ENCODE data around the gene MLXIP.

MLXIP gene

DNA sequence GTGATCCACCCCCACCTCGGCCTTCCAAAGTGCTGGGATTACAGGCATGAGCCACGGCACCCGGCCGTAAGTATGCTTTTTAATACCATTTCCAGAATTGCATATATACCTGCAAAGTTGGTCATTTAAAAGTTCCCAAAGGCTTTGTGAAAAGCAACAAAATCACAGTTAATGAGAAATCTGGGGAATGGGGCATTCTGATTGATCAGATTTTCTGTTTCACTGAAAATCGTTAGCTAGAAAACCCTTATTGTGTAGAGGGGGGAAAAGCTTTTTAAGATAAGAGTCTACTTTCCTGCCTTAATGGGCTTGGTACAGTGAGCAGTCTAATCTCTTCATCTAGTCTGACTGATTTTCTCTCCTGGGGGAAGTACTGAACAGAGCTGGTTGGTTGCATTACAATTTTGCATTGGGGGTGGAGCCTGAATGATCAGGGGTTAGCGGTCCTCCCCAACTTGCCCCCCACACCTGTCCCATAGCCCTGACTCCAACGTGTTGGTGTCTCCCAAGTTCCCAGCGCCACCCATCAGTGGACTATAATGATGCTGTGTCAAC, 71.6 kb downstream of the MLXIP start (continued):
- TF ChIP-seq, protein P1, sequence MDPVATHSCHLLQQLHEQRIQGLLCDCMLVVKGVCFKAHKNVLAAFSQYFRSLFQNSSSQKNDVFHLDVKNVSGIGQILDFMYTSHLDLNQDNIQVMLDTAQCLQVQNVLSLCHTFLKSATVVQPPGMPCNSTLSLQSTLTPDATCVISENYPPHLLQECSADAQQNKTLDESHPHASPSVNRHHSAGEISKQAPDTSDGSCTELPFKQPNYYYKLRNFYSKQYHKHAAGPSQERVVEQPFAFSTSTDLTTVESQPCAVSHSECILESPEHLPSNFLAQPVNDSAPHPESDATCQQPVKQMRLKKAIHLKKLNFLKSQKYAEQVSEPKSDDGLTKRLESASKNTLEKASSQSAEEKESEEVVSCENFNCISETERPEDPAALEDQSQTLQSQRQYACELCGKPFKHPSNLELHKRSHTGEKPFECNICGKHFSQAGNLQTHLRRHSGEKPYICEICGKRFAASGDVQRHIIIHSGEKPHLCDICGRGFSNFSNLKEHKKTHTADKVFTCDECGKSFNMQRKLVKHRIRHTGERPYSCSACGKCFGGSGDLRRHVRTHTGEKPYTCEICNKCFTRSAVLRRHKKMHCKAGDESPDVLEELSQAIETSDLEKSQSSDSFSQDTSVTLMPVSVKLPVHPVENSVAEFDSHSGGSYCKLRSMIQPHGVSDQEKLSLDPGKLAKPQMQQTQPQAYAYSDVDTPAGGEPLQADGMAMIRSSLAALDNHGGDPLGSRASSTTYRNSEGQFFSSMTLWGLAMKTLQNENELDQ (tag by site-specific recombination; IDR thresholded peaks at IDR 0.05; ENCODE audit: low read depth): no peak
- TF ChIP-seq, protein P2, sequence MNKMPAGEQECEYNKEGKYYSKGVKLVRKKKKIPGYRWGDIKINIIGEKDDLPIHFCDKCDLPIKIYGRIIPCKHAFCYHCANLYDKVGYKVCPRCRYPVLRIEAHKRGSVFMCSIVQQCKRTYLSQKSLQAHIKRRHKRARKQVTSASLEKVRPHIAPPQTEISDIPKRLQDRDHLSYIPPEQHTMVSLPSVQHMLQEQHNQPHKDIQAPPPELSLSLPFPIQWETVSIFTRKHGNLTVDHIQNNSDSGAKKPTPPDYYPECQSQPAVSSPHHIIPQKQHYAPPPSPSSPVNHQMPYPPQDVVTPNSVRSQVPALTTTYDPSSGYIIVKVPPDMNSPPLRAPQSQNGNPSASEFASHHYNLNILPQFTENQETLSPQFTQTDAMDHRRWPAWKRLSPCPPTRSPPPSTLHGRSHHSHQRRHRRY (tag by site-specific recombination; IDR thresholded peaks at IDR 0.05): no peak
- TF ChIP-seq BCL11A (tag by site-specific recombination; IDR thresholded peaks at IDR 0.05; ENCODE audit: low read depth) (no peak), ZNF239 (tag by site-specific recombination; IDR thresholded peaks at IDR 0.05) (no peak), ZNF776 (tag by site-specific recombination; IDR thresholded peaks at IDR 0.05; ENCODE audit: borderline replicate concordance) (no peak), ZNF169 (tag by site-specific recombination; IDR thresholded peaks at IDR 0.05) (no peak), TCF7L2 (IDR thresholded peaks at IDR 0.05; ENCODE audit: borderline replicate concordance, low read depth, low read length) (no peak)
- TF ChIP-seq, protein P3, sequence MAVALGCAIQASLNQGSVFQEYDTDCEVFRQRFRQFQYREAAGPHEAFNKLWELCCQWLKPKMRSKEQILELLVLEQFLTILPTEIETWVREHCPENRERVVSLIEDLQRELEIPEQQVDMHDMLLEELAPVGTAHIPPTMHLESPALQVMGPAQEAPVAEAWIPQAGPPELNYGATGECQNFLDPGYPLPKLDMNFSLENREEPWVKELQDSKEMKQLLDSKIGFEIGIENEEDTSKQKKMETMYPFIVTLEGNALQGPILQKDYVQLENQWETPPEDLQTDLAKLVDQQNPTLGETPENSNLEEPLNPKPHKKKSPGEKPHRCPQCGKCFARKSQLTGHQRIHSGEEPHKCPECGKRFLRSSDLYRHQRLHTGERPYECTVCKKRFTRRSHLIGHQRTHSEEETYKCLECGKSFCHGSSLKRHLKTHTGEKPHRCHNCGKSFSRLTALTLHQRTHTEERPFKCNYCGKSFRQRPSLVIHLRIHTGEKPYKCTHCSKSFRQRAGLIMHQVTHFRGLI (tag by site-specific recombination; IDR thresholded peaks at IDR 0.05): no peak
- TF ChIP-seq, protein P4, sequence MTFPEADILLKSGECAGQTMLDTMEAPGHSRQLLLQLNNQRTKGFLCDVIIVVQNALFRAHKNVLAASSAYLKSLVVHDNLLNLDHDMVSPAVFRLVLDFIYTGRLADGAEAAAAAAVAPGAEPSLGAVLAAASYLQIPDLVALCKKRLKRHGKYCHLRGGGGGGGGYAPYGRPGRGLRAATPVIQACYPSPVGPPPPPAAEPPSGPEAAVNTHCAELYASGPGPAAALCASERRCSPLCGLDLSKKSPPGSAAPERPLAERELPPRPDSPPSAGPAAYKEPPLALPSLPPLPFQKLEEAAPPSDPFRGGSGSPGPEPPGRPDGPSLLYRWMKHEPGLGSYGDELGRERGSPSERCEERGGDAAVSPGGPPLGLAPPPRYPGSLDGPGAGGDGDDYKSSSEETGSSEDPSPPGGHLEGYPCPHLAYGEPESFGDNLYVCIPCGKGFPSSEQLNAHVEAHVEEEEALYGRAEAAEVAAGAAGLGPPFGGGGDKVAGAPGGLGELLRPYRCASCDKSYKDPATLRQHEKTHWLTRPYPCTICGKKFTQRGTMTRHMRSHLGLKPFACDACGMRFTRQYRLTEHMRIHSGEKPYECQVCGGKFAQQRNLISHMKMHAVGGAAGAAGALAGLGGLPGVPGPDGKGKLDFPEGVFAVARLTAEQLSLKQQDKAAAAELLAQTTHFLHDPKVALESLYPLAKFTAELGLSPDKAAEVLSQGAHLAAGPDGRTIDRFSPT (tag by site-specific recombination; IDR thresholded peaks at IDR 0.05): no peak

DNA sequence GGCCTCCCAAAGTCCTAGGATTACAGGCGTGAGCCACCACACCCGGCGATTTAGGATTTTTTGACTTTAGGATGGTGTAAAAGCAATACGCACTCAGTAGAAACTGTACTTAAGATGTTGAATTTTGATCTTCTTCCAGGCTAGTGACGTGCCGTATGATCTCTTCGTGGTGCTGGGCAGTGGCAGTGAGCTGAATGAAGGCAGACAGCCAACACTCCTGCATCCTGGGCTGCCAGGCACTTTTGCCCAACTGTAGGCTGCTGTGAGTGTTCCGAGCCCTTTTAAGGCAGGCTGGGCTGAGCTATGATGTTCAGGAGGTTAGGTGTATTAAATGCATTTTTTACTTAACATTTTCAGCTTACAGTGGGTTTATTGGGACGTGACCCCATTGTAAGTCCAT, 74.2 kb downstream of the MLXIP start:
- Histone ChIP-seq H3K27ac (ENCODE audit: extremely low read depth, low read depth, low read length) (no peak overlapping the region), H3K4me1 (ENCODE audit: control insufficient read depth, insufficient read depth, low read length) (no peaks in the 10 kb centered on the region), H3K36me3 (ENCODE audit: control insufficient read depth in 2 of 2, insufficient read depth in 1 of 2, low read length in 2 of 2) (no peaks in the 10 kb centered on the region), H3K9me3 (ENCODE audit: control insufficient read depth, insufficient read depth, low read depth, low read length) (no peaks in the 10 kb centered on the region), H3K4me3 (ENCODE audit: low read depth, low read length) (no peak overlapping the region)
- TF ChIP-seq, protein P5, sequence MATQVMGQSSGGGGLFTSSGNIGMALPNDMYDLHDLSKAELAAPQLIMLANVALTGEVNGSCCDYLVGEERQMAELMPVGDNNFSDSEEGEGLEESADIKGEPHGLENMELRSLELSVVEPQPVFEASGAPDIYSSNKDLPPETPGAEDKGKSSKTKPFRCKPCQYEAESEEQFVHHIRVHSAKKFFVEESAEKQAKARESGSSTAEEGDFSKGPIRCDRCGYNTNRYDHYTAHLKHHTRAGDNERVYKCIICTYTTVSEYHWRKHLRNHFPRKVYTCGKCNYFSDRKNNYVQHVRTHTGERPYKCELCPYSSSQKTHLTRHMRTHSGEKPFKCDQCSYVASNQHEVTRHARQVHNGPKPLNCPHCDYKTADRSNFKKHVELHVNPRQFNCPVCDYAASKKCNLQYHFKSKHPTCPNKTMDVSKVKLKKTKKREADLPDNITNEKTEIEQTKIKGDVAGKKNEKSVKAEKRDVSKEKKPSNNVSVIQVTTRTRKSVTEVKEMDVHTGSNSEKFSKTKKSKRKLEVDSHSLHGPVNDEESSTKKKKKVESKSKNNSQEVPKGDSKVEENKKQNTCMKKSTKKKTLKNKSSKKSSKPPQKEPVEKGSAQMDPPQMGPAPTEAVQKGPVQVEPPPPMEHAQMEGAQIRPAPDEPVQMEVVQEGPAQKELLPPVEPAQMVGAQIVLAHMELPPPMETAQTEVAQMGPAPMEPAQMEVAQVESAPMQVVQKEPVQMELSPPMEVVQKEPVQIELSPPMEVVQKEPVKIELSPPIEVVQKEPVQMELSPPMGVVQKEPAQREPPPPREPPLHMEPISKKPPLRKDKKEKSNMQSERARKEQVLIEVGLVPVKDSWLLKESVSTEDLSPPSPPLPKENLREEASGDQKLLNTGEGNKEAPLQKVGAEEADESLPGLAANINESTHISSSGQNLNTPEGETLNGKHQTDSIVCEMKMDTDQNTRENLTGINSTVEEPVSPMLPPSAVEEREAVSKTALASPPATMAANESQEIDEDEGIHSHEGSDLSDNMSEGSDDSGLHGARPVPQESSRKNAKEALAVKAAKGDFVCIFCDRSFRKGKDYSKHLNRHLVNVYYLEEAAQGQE (tag by site-specific recombination; IDR thresholded peaks at IDR 0.05): no peak
- TF ChIP-seq ZBTB48 (tag by site-specific recombination; IDR thresholded peaks at IDR 0.05) (no peak), KLF7 (tag by site-specific recombination; IDR thresholded peaks at IDR 0.05; ENCODE audit: borderline replicate concordance) (no peak), ZBTB21 (tag by site-specific recombination; IDR thresholded peaks at IDR 0.05) (no peak), TCF7L2 (IDR thresholded peaks at IDR 0.05; ENCODE audit: borderline replicate concordance, low read depth, low read length) (no peak)
- TF ChIP-seq, protein P3 (tag by site-specific recombination; IDR thresholded peaks at IDR 0.05): no peak
- TF ChIP-seq, protein P6, sequence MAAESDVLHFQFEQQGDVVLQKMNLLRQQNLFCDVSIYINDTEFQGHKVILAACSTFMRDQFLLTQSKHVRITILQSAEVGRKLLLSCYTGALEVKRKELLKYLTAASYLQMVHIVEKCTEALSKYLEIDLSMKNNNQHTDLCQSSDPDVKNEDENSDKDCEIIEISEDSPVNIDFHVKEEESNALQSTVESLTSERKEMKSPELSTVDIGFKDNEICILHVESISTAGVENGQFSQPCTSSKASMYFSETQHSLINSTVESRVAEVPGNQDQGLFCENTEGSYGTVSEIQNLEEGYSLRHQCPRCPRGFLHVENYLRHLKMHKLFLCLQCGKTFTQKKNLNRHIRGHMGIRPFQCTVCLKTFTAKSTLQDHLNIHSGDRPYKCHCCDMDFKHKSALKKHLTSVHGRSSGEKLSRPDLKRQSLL (tag by site-specific recombination; IDR thresholded peaks at IDR 0.05): no peak
- ChIA-PET CTCF (interaction anchor here (0.7 to 0.9 kb wide), 2 partner anchors 30 to 98 kb away, joined by 3 read pairs; no protein-coding TSS in a partner anchor), POLR2A (no interaction called here)

Data from HEK293 (cell line).